Measurements from ENCODE around the gene SPACDR.
"Not testable (repeated sequence)": the region's sequence is repeated elsewhere in the genome, so short reads cannot be mapped to it uniquely, and the experiment has no call there.

DNA sequence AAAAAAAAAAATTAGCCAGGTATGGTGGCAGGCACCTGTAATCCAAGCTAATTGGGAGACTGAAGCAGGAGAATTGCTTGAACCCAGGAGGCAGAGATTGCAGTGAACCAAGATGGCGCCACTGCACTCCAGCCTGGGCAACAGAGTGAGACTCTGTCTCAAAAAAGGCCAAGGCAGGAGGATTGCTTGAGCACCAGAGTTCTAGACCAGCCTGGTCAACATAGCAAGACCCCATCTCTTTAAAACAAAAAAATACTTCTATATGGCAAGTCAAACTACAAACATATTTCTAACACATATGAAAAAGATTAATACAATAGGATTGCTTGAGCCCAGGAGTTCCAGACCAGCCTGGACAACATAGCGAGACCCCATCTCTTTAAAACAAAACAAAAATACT lies 36.7 kb upstream of the SPACDR start:
- TF ChIP-seq, protein P1, sequence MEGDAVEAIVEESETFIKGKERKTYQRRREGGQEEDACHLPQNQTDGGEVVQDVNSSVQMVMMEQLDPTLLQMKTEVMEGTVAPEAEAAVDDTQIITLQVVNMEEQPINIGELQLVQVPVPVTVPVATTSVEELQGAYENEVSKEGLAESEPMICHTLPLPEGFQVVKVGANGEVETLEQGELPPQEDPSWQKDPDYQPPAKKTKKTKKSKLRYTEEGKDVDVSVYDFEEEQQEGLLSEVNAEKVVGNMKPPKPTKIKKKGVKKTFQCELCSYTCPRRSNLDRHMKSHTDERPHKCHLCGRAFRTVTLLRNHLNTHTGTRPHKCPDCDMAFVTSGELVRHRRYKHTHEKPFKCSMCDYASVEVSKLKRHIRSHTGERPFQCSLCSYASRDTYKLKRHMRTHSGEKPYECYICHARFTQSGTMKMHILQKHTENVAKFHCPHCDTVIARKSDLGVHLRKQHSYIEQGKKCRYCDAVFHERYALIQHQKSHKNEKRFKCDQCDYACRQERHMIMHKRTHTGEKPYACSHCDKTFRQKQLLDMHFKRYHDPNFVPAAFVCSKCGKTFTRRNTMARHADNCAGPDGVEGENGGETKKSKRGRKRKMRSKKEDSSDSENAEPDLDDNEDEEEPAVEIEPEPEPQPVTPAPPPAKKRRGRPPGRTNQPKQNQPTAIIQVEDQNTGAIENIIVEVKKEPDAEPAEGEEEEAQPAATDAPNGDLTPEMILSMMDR (IDR thresholded peaks at IDR 0.05) = not testable (repeated sequence)
- not testable (repeated sequence) for TF ChIP-seq POLR2AphosphoS5 (IDR thresholded peaks at IDR 0.05; ENCODE audit: low read depth, low read length); SIN3A (IDR thresholded peaks at IDR 0.05; ENCODE audit: borderline replicate concordance, insufficient read depth, low read depth, low read length)
- TF ChIP-seq, protein P2, sequence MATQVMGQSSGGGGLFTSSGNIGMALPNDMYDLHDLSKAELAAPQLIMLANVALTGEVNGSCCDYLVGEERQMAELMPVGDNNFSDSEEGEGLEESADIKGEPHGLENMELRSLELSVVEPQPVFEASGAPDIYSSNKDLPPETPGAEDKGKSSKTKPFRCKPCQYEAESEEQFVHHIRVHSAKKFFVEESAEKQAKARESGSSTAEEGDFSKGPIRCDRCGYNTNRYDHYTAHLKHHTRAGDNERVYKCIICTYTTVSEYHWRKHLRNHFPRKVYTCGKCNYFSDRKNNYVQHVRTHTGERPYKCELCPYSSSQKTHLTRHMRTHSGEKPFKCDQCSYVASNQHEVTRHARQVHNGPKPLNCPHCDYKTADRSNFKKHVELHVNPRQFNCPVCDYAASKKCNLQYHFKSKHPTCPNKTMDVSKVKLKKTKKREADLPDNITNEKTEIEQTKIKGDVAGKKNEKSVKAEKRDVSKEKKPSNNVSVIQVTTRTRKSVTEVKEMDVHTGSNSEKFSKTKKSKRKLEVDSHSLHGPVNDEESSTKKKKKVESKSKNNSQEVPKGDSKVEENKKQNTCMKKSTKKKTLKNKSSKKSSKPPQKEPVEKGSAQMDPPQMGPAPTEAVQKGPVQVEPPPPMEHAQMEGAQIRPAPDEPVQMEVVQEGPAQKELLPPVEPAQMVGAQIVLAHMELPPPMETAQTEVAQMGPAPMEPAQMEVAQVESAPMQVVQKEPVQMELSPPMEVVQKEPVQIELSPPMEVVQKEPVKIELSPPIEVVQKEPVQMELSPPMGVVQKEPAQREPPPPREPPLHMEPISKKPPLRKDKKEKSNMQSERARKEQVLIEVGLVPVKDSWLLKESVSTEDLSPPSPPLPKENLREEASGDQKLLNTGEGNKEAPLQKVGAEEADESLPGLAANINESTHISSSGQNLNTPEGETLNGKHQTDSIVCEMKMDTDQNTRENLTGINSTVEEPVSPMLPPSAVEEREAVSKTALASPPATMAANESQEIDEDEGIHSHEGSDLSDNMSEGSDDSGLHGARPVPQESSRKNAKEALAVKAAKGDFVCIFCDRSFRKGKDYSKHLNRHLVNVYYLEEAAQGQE (IDR thresholded peaks at IDR 0.05; ENCODE audit: insufficient read depth in 1 of 2, low read depth in 2 of 2, low read length in 1 of 2) = not testable (repeated sequence)

Data from Panc1 (cell line).